ENCODE data around the gene SLC44A5. TPM values are rescaled to one million over a fixed set of nuclear protein-coding genes. Genes with fewer than 3 reads are reported as not detected.
A peak's percentile ranks its signal among the peaks of the same experiment; 100 is the strongest.

The SLC44A5 gene
- total and polyA plus RNA-seq, 9 donors = 0.12 to 1.4 (median 0.20) TPM

- no peaks in the 10 kb centered on the region for H3K27me3 ChIP-seq (ENCODE audit: control insufficient read depth, insufficient read depth, low read length)
- no peaks in the 10 kb centered on the region for H3K9me3 ChIP-seq (replicated peaks; ENCODE audit: control insufficient read depth, low read depth, low read length)
- no peaks in the 10 kb centered on the region for H3K4me1 ChIP-seq (ENCODE audit: control insufficient read depth, insufficient read depth, low read length)
- 14% methylated on average over 1 of the region's 1 CpG for WGBS (ENCODE audit: insufficient coverage)
- H3K4me3 ChIP-seq (ENCODE audit: low read length) = no peak overlapping the region
- DNase-seq = peak; percentile 89
- H3K27ac ChIP-seq (ENCODE audit: low read length) = peak overlapping the region; percentile 3
- no peaks in the 10 kb centered on the region for H3K36me3 ChIP-seq (ENCODE audit: control insufficient read depth, insufficient read depth, low read length)
Observed at GRCh38 chr1:75172556-75172955, 438.4 kb downstream of the SLC44A5 start.

- Histone ChIP-seq H3K4me3 (ENCODE audit: low read length) (no peak overlapping the region), H3K4me1 (ENCODE audit: control insufficient read depth, insufficient read depth, low read length) (no peaks in the 10 kb centered on the region), H3K27me3 (ENCODE audit: control insufficient read depth, insufficient read depth, low read length) (no peaks in the 10 kb centered on the region), H3K27ac (ENCODE audit: low read length) (peak overlapping the region; percentile 33), H3K36me3 (ENCODE audit: control insufficient read depth, insufficient read depth, low read length) (no peaks in the 10 kb centered on the region), H3K9me3 (replicated peaks; ENCODE audit: control insufficient read depth, low read depth, low read length) (no peaks in the 10 kb centered on the region)
- no CpG with 5 or more reads among the region's 1 CpG for WGBS (ENCODE audit: insufficient coverage)
- peak; percentile 24 for DNase-seq
Observed at GRCh38 chr1:75171876-75172275, 439.0 kb downstream of the SLC44A5 start.

GRCh38 chr1:75170981-75171380 is 439.9 kb downstream of the SLC44A5 start:
- Histone ChIP-seq H3K36me3 (ENCODE audit: control insufficient read depth, insufficient read depth, low read length) (no peaks in the 10 kb centered on the region), H3K9me3 (replicated peaks; ENCODE audit: control insufficient read depth, low read depth, low read length) (no peaks in the 10 kb centered on the region), H3K4me3 (ENCODE audit: low read length) (no peak overlapping the region), H3K27me3 (ENCODE audit: control insufficient read depth, insufficient read depth, low read length) (no peaks in the 10 kb centered on the region), H3K4me1 (ENCODE audit: control insufficient read depth, insufficient read depth, low read length) (no peaks in the 10 kb centered on the region), H3K27ac (ENCODE audit: low read length) (no peak overlapping the region)
- no CpG with 5 or more reads among the region's 2 CpGs for WGBS (ENCODE audit: insufficient coverage)
- no peak for DNase-seq

GRCh38 chr1:75170011-75170410 is 440.9 kb downstream of the SLC44A5 start:
- Histone ChIP-seq H3K4me1 (ENCODE audit: control insufficient read depth, insufficient read depth, low read length) (no peaks in the 10 kb centered on the region), H3K27ac (ENCODE audit: low read length) (no peak overlapping the region), H3K36me3 (ENCODE audit: control insufficient read depth, insufficient read depth, low read length) (no peaks in the 10 kb centered on the region), H3K9me3 (replicated peaks; ENCODE audit: control insufficient read depth, low read depth, low read length) (no peaks in the 10 kb centered on the region), H3K27me3 (ENCODE audit: control insufficient read depth, insufficient read depth, low read length) (no peaks in the 10 kb centered on the region), H3K4me3 (ENCODE audit: low read length) (no peak overlapping the region)
- no peak for DNase-seq
- WGBS (ENCODE audit: insufficient coverage) = no CpG with 5 or more reads among the region's 2 CpGs

GRCh38 chr1:75166821-75167220 is 444.1 kb downstream of the SLC44A5 start:
- DNase-seq = no peak
- no peak overlapping the region for H3K27ac ChIP-seq (ENCODE audit: low read length)
- 100% methylated on average over 2 of the region's 4 CpGs for WGBS (ENCODE audit: insufficient coverage)

GRCh38 chr1:75165264-75165663 is 445.6 kb downstream of the SLC44A5 start:
- Histone ChIP-seq H3K4me1 (ENCODE audit: control insufficient read depth, insufficient read depth, low read length) (no peaks in the 10 kb centered on the region), H3K9me3 (replicated peaks; ENCODE audit: control insufficient read depth, low read depth, low read length) (no peaks in the 10 kb centered on the region), H3K27ac (ENCODE audit: low read length) (no peak overlapping the region), H3K36me3 (ENCODE audit: control insufficient read depth, insufficient read depth, low read length) (no peaks in the 10 kb centered on the region), H3K27me3 (ENCODE audit: control insufficient read depth, insufficient read depth, low read length) (no peaks in the 10 kb centered on the region), H3K4me3 (ENCODE audit: low read length) (no peak overlapping the region)
- DNase-seq = no peak

More at GRCh38 chr1:75166821-75167220, 444.1 kb downstream of the SLC44A5 start:
- H3K4me1 ChIP-seq (ENCODE audit: control insufficient read depth, insufficient read depth, low read length) = no peaks in the 10 kb centered on the region
- H3K4me3 ChIP-seq (ENCODE audit: low read length) = no peak overlapping the region
- H3K36me3 ChIP-seq (ENCODE audit: control insufficient read depth, insufficient read depth, low read length) = no peaks in the 10 kb centered on the region
- no peaks in the 10 kb centered on the region for H3K9me3 ChIP-seq (replicated peaks; ENCODE audit: control insufficient read depth, low read depth, low read length)
- no peaks in the 10 kb centered on the region for H3K27me3 ChIP-seq (ENCODE audit: control insufficient read depth, insufficient read depth, low read length)

- WGBS (ENCODE audit: insufficient coverage) = no CpG with 5 or more reads among the region's 3 CpGs
- H3K27me3 ChIP-seq (ENCODE audit: control insufficient read depth, insufficient read depth, low read length) = no peaks in the 10 kb centered on the region
- H3K9me3 ChIP-seq (replicated peaks; ENCODE audit: control insufficient read depth, low read depth, low read length) = no peaks in the 10 kb centered on the region
- no peak for DNase-seq
- H3K4me1 ChIP-seq (ENCODE audit: control insufficient read depth, insufficient read depth, low read length) = no peaks in the 10 kb centered on the region
- no peak overlapping the region for H3K4me3 ChIP-seq (ENCODE audit: low read length)
- no peaks in the 10 kb centered on the region for H3K36me3 ChIP-seq (ENCODE audit: control insufficient read depth, insufficient read depth, low read length)
- H3K27ac ChIP-seq (ENCODE audit: low read length) = no peak overlapping the region
Observed at GRCh38 chr1:75159154-75159553, 451.8 kb downstream of the SLC44A5 start.

Other genes with a start within 250 kb of the SLC44A5 start
- 59.8 TPM for gene ACADM, start 113.6 kb upstream of the SLC44A5 start, total RNA-seq
- gene ACADM, start 113.6 kb upstream of the SLC44A5 start, polyA plus RNA-seq (ENCODE audit: insufficient read depth in 1 of 8, insufficient read length in 8 of 8, low replicate concordance in 1 of 8) = 10 to 100 TPM; 50.4 to 65.8 (median 59.9) TPM
- gene RABGGTB, start 175.1 kb upstream of the SLC44A5 start, total RNA-seq = 85.0 TPM
- gene RABGGTB, start 175.1 kb upstream of the SLC44A5 start, polyA plus RNA-seq (ENCODE audit: insufficient read depth in 1 of 8, insufficient read length in 8 of 8, low replicate concordance in 1 of 8) = 100 to 1,000 TPM in 1 of 8 donors, 10 to 100 TPM in 7; 71.6 to 101 (median 76.1) TPM
- gene MSH4, start 185.8 kb upstream of the SLC44A5 start, total RNA-seq = 0.44 TPM
- under 1 TPM; 0.09 to 0.65 (median 0.29) TPM for gene MSH4, start 185.8 kb upstream of the SLC44A5 start, polyA plus RNA-seq (ENCODE audit: insufficient read depth in 1 of 8, insufficient read length in 8 of 8, low replicate concordance in 1 of 8)